Karpas-422 (cell line): Measurements from ENCODE around the gene JAKMIP1. TPM values are rescaled to one million over a fixed set of nuclear protein-coding genes. Genes with fewer than 3 reads are reported as not detected.

Experiments used
- DNase-seq: peaks from one replicate; pipeline ENCODE4 v3.0.0-alpha.2; 2015
- H2AFZ ChIP-seq: fragments of 200-600 bp; sonication (generic); 2 replicates; pipeline ENCODE4 v1.6.1; 2014; ENCODE audit warnings: antibody characterized with exemption, low read length, mixed read lengths
- H3K27ac ChIP-seq: fragments of 200-600 bp; sonication (generic); 2 replicates; pipeline ENCODE4 v1.5.1; 2014; ENCODE audit warnings: mild to moderate bottlenecking, low read length, moderate library complexity
- H3K27me3 ChIP-seq: fragments of 200-600 bp; sonication (generic); 2 replicates; pipeline ENCODE4 v1.6.1; 2014; ENCODE audit warnings: low read length, mixed read lengths
- H3K36me3 ChIP-seq: fragments of 200-600 bp; sonication (generic); 2 replicates; pipeline ENCODE4 v1.6.1; 2014; ENCODE audit warnings: low read length, mixed read lengths; ENCODE audit not compliant: insufficient read depth
- H3K4me1 ChIP-seq: fragments of 200-600 bp; sonication (generic); 2 replicates; pipeline ENCODE4 v1.6.1; 2014; ENCODE audit warnings: mild to moderate bottlenecking, low read length, mixed read lengths
- H3K4me2 ChIP-seq: fragments of 200-600 bp; sonication (generic); 2 replicates; pipeline ENCODE4 v1.6.1; 2014; ENCODE audit warnings: low read length, low read depth, mild to moderate bottlenecking; ENCODE audit not compliant: poor library complexity, severe bottlenecking
- H3K4me3 ChIP-seq: fragments of 200-600 bp; sonication (generic); 2 replicates; pipeline ENCODE4 v1.5.1; 2014; ENCODE audit warnings: mild to moderate bottlenecking, antibody characterized with exemption, low read length, mixed read lengths
- H3K79me2 ChIP-seq: fragments of 200-600 bp; sonication (generic); 2 replicates; pipeline ENCODE4 v1.6.1; 2014; ENCODE audit warnings: mild to moderate bottlenecking, low read length, mixed read lengths
- H3K9ac ChIP-seq: fragments of 200-600 bp; sonication (generic); 2 replicates; pipeline ENCODE4 v1.6.0; 2014; ENCODE audit warnings: low read length
- H3K9me2 ChIP-seq: fragments of 200-600 bp; sonication (generic), shearing (Covaris generic); replicated peaks from 2 replicates; pipeline ENCODE4 v1.6.0; 2014; ENCODE audit warnings: mild to moderate bottlenecking, low read length, moderate library complexity; ENCODE audit not compliant: insufficient read depth
- H3K9me3 ChIP-seq: fragments of 300-700, 200-600 bp; sonication (generic); 2 replicates; pipeline ENCODE4 v1.6.1; 2014; ENCODE audit warnings: low read length, mixed read lengths
- H4K20me1 ChIP-seq: fragments of 200-600 bp; sonication (generic); 2 replicates; pipeline ENCODE4 v1.6.1; 2014; ENCODE audit warnings: mild to moderate bottlenecking, antibody characterized with exemption, low read length, low read depth; ENCODE audit not compliant: insufficient read depth
- total RNA-seq: library from RNA; depleted of rRNA; stranded (reverse); fragments of >200 nt; shearing (Covaris generic); gene quantifications from 2 replicates; pipeline ENCODE4 v1.2.3, GENCODE V29; 2014; ENCODE audit warnings: low replicate concordance

The JAKMIP1 gene
- total RNA-seq, 1 experiment from 2014 or later, result not detected

DNA sequence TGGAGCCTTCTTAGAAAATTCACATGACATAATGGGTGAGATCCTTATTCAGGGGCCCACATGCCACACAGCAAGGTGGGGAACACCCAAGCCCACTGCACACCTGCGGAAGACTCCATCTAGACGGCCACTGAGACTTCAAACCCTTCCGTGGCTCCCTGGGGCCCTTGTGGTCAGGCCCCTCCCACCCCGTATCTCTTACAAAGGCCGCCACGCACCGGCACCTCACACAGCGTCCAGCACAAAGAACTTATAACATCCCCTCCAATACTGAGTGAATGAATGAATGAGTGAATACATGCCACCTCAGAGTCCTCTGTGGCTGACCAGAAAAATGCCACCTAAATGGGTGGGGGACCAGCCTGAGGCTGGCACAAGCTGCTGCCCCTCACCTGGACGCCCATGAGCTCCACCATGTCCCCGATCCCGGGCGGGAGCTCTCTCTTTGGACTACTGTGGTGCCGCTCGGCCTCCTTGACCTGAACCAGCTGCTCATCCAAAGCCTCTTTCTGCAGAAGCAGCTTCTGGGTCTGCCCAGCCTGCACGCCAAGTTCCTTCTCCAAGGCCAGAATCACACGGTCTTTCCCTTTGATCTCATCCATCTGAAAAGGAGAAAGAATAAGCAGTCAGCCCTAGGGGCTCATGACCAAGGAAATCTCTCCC is 115.2 kb downstream of the JAKMIP1 start:
- no peaks in the 10 kb centered on the region for H3K9me2 ChIP-seq
- H4K20me1 ChIP-seq, result no peaks in the 10 kb centered on the region
- H3K4me3 ChIP-seq, result no peak overlapping the region
- no peaks in the 10 kb centered on the region for H3K79me2 ChIP-seq
- no peaks in the 10 kb centered on the region for H3K36me3 ChIP-seq
- no peak overlapping the region for H3K9ac ChIP-seq
- H3K27me3 ChIP-seq, result no peaks in the 10 kb centered on the region
- no peak for DNase-seq
- H3K27ac ChIP-seq, result no peak overlapping the region
- no peaks in the 10 kb centered on the region for H3K9me3 ChIP-seq
- H2AFZ ChIP-seq, result no peak overlapping the region
- H3K4me1 ChIP-seq, result no peaks in the 10 kb centered on the region
- H3K4me2 ChIP-seq, result no peak overlapping the region

DNA sequence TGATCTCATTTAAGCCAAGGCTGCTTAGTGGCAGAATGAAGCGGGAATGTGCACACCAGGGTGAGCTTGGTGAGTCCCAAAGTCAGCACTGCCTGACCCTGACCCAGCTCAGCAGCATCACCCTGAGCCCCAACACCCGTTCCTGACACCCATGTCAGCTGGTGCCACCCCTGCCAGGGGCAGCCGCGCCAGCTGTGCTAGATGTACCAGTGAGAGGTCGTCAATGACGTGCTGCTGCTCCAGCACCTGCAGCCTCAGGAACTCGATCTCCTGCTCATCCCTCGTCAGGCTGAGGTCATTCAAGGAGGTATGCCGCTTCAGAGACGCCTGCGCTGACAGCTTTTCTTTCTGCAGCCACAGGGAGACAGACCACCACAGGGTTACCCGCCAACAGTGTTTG is 120.4 kb downstream of the JAKMIP1 start:
- Histone ChIP-seq H3K9me2 (no peaks in the 10 kb centered on the region), H3K9ac (no peak overlapping the region), H3K27me3 (no peaks in the 10 kb centered on the region), H3K4me3 (no peak overlapping the region), H3K79me2 (no peaks in the 10 kb centered on the region), H2AFZ (no peak overlapping the region), H3K9me3 (no peaks in the 10 kb centered on the region), H3K4me2 (no peak overlapping the region), H3K27ac (no peak overlapping the region), H4K20me1 (no peaks in the 10 kb centered on the region), H3K4me1 (no peaks in the 10 kb centered on the region), H3K36me3 (no peaks in the 10 kb centered on the region)
- DNase-seq, result no peak

DNA sequence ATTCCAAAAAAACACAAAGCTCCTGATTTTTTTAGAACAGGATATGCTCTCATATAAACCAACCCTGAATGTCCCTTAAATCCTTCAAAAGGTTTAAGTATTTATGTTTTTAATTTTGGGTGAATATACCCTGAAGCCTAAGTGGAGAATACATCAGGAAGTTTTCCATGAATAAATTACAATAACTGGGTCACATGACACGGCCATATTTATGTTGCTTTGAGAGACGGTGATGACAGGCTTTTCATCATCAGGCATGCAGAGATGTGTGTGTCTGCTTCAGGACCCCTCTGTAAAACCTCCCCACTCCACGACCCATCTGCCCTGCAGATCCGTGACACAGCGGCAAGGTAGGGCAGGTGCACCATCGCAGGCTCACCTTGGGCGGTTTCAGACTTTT is 121.8 kb downstream of the JAKMIP1 start:
- H3K9me3 ChIP-seq, result no peaks in the 10 kb centered on the region
- no peaks in the 10 kb centered on the region for H3K9me2 ChIP-seq
- no peaks in the 10 kb centered on the region for H3K36me3 ChIP-seq
- DNase-seq, result no peak
- H3K27ac ChIP-seq, result no peak overlapping the region
- H3K27me3 ChIP-seq, result no peaks in the 10 kb centered on the region
- H2AFZ ChIP-seq, result no peak overlapping the region
- no peak overlapping the region for H3K4me2 ChIP-seq
- H3K4me1 ChIP-seq, result no peaks in the 10 kb centered on the region
- H3K9ac ChIP-seq, result no peak overlapping the region
- H3K4me3 ChIP-seq, result no peak overlapping the region
- H4K20me1 ChIP-seq, result no peaks in the 10 kb centered on the region
- no peaks in the 10 kb centered on the region for H3K79me2 ChIP-seq

DNA sequence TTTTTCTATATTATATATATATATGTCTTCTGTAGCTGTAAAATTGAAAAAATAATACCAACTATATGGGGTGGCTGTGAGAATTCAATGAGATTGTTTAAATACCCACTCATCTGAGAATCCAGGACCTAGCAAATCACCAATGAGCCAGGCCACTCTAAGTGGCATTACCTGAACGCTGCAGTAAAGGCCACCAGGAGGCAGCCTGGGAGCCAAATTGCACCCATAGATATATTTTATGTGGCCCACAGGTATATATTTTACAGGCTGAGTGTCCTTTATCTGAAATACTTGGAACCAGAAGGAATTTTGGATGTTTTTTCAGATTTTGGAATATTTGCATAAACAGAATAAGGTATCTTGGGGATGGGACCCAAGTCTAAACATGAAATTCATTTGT is 124.0 kb downstream of the JAKMIP1 start:
- Histone ChIP-seq H3K4me3 (no peak overlapping the region), H4K20me1 (no peaks in the 10 kb centered on the region), H2AFZ (no peak overlapping the region), H3K4me1 (no peaks in the 10 kb centered on the region), H3K4me2 (no peak overlapping the region), H3K9ac (no peak overlapping the region), H3K36me3 (no peaks in the 10 kb centered on the region), H3K9me2 (no peaks in the 10 kb centered on the region), H3K79me2 (no peaks in the 10 kb centered on the region), H3K9me3 (no peaks in the 10 kb centered on the region), H3K27ac (no peak overlapping the region), H3K27me3 (no peaks in the 10 kb centered on the region)
- DNase-seq, result peak; percentile 74

DNA sequence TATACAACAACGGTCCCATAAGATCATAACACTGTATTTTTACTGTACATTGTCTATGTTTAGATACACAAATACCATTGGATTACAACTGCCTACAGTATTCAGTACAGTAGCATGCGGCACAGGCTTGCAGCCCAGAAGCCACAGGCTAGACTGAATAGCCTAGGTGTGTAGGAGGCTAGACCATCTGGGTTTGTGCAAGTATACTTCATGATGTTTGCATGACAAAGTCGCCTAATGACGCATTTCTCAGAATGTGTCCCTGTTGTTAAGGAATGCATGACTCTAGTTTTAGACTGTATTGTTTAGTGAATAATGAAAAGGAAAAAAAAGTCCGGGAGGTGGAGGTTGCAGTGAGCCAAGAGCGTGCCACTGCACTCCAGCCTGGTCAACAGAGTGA is 125.6 kb downstream of the JAKMIP1 start:
- no peaks in the 10 kb centered on the region for H3K9me3 ChIP-seq

DNA sequence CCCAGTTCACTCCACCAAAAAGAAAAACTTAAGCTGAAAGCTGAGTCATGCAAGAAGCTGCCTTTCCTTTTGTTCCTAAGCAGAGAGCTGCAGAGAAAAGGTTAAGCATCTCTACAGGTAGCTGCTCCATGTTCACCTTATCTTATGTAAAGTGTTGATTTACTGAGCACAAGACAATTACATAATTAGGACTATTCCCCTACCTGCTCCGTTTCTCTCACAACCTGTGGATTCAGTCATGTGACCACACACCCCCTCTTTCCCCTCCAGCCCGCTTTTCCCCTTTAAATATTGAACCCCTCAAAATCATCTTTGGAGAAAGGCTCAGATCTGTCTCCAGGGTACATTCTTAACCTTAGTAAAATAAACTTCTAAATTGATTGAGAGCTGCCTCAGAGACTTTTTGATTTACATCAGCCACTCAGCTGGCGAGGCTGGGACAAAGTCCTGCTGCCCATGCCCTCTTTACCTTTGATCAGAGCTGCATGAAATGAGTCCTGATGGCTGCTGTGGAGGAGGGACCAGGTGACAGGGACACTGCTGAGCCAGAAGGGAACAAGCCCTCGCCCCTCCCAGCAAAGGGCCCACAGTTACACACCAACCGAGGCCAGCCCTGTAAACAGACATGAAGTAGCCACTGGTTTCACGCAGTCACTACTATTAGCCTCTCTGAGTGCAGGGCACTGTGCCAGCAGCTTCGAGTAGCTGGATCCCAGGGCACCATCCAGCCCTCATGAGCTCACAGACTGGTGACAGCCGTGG is 128.2 kb downstream of the JAKMIP1 start:
- Histone ChIP-seq H3K4me1 (no peaks in the 10 kb centered on the region), H3K9me3 (no peaks in the 10 kb centered on the region)

More for the DNA sequence above, 125.6 kb downstream of the JAKMIP1 start:
- Histone ChIP-seq H3K27ac (no peak overlapping the region), H3K4me3 (no peak overlapping the region), H3K4me2 (no peak overlapping the region), H2AFZ (no peak overlapping the region), H3K79me2 (no peaks in the 10 kb centered on the region), H3K9ac (no peak overlapping the region), H3K9me2 (no peaks in the 10 kb centered on the region), H3K36me3 (no peaks in the 10 kb centered on the region), H4K20me1 (no peaks in the 10 kb centered on the region), H3K4me1 (no peaks in the 10 kb centered on the region), H3K27me3 (no peaks in the 10 kb centered on the region)
- DNase-seq, result no peak

DNA sequence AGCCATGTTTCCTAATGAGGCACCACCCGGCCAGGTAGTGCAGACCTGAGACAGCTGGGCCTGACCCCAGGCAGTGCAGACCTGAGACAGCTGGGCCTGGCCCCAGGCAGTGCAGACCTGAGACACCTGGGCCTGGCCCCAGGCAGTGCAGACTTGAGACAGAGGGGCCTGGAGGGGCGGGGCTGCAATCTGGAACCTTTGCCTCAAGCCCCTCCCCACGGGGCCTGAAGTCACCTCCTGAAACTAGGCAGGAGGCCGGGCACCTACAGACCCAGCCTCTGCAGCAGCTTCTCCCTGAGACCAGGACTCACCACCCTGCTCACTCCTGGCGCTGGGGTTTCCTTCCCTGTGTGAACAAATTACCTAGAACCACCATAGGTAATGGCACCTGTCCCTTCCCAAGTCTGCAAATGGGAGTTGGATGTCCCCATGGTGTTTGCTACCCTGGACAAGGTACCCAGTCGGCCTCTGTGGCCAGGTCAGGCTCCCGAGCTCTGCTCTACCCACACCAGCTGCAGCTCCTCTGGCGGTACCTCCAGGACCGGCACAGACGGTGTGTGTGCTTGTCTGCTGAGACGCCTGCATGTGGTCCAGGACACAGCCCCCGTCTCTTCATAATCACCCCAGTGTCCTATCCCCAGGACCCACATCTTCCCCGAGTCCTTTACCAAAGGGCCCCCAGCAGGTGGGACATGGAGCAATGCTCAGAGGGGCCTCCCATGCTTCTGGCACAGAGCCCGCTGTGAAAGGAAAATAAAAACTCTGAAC is 129.0 kb downstream of the JAKMIP1 start:
- H3K4me3 ChIP-seq, result no peak overlapping the region
- H3K27me3 ChIP-seq, result no peaks in the 10 kb centered on the region; the same call in 1 of the 2 replicates
- no peak for DNase-seq

More for the DNA sequence above, 128.2 kb downstream of the JAKMIP1 start:
- no peaks in the 10 kb centered on the region for H3K36me3 ChIP-seq
- H3K4me2 ChIP-seq, result no peak overlapping the region
- no peaks in the 10 kb centered on the region; the same call in 1 of the 2 replicates for H3K27me3 ChIP-seq
- no peaks in the 10 kb centered on the region for H3K79me2 ChIP-seq
- H3K9ac ChIP-seq, result no peak overlapping the region
- H4K20me1 ChIP-seq, result no peaks in the 10 kb centered on the region
- no peak overlapping the region for H3K27ac ChIP-seq
- H3K4me3 ChIP-seq, result no peak overlapping the region
- H2AFZ ChIP-seq, result no peak overlapping the region
- DNase-seq, result no peak
- H3K9me2 ChIP-seq, result no peaks in the 10 kb centered on the region

More for the DNA sequence above, 129.0 kb downstream of the JAKMIP1 start:
- Histone ChIP-seq H4K20me1 (no peaks in the 10 kb centered on the region), H3K27ac (no peak overlapping the region), H2AFZ (no peak overlapping the region), H3K36me3 (no peaks in the 10 kb centered on the region), H3K9ac (no peak overlapping the region), H3K9me2 (no peaks in the 10 kb centered on the region), H3K79me2 (no peaks in the 10 kb centered on the region), H3K4me1 (no peaks in the 10 kb centered on the region), H3K9me3 (no peaks in the 10 kb centered on the region), H3K4me2 (no peak overlapping the region)
